IMR-90 (cell line): ENCODE data around the gene AGT. TPM values are rescaled to one million over a fixed set of nuclear protein-coding genes. Genes with fewer than 3 reads are reported as not detected.

Source experiments
- ATAC-seq: fragments of 200-7000 bp; cut with Tn5 transposase; 2 replicates; pipeline ENCODE4 v1.9.1; 2020; ENCODE audit warnings: low read depth, mild to moderate bottlenecking, moderate library complexity
- BruUV-seq: library from RNA; stranded (reverse); fragments of 400-500 nt; replicated peaks from 2 replicates; lab custom pipeline; 2021; lab: Mats Ljungman, UMichigan
- CTCF ChIA-PET: fragments of 300-600 bp; formaldehyde crosslinking; extraction: SDS; loops from one replicate; lab custom pipeline; 2021; ENCODE audit warnings: antibody characterized with exemption; lab: Yijun Ruan, JAX
- POLR2A ChIA-PET: fragments of 300-600 bp; sonication (Branson Sonifier 250); formaldehyde crosslinking; loops from one replicate; lab custom pipeline; 2022; ENCODE audit warnings: antibody characterized with exemption; ENCODE audit not compliant: unreplicated experiment; lab: Charles Lee
- DNase-seq: peaks from one replicate; pipeline ENCODE4 v3.0.0; 2013
- H2AFZ ChIP-seq: replicated peaks from 2 replicates; pipeline ENCODE3; 2013; ENCODE audit warnings: low read length, mild to moderate bottlenecking; ENCODE audit not compliant: poor library complexity
- H2AK5ac ChIP-seq: 2 replicates; pipeline ENCODE4 v1.6.1; 2013; ENCODE audit warnings: low read depth, low read length, inconsistent platforms
- H2AK9ac ChIP-seq: replicated peaks from 2 replicates; pipeline ENCODE3; 2013; ENCODE audit warnings: mild to moderate bottlenecking, low read depth, low read length, moderate library complexity; ENCODE audit not compliant: poor library complexity
- H2BK120ac ChIP-seq: 2 replicates; pipeline ENCODE4 v1.6.1; 2013; ENCODE audit warnings: low read depth, low read length, inconsistent platforms
- H2BK15ac ChIP-seq: 3 replicates; pipeline ENCODE4 v1.6.1; 2013; ENCODE audit warnings: low read depth, low read length, inconsistent platforms
- H2BK20ac ChIP-seq: 2 replicates; pipeline ENCODE4 v1.6.1; 2013; ENCODE audit warnings: low read depth, mild to moderate bottlenecking, inconsistent platforms, low read length, moderate library complexity
- H2BK5ac ChIP-seq: 2 replicates; pipeline ENCODE4 v1.6.1; 2013; ENCODE audit warnings: mild to moderate bottlenecking, low read depth, low read length, inconsistent platforms; ENCODE audit not compliant: poor library complexity, severe bottlenecking
- H3K14ac ChIP-seq: replicated peaks from 2 replicates; pipeline ENCODE4 v1.6.1; 2013; ENCODE audit warnings: low read depth, low read length, inconsistent platforms
- H3K18ac ChIP-seq: 2 replicates; pipeline ENCODE4 v1.6.1; 2013; ENCODE audit warnings: low read depth, low read length, control low read depth
- H3K23ac ChIP-seq: 2 replicates; pipeline ENCODE4 v1.6.1; 2013; ENCODE audit warnings: low read depth, low read length, inconsistent platforms
- H3K27ac ChIP-seq: 2 replicates; pipeline ENCODE4 v1.5.1; 2013; ENCODE audit warnings: mild to moderate bottlenecking, control low read depth, low read length; ENCODE audit not compliant: insufficient read depth
- H3K27me3 ChIP-seq: 2 replicates; pipeline ENCODE4 v1.6.1; 2013; ENCODE audit warnings: low read length; ENCODE audit not compliant: control insufficient read depth, insufficient read depth
- H3K36me3 ChIP-seq: 2 replicates; pipeline ENCODE4 v1.6.1; 2013; ENCODE audit warnings: low read length, mixed read lengths; ENCODE audit not compliant: control insufficient read depth, insufficient read depth
- H3K4ac ChIP-seq: 2 replicates; pipeline ENCODE4 v1.6.1; 2013; ENCODE audit warnings: low read depth, low read length, inconsistent platforms
- H3K4me1 ChIP-seq: 2 replicates; pipeline ENCODE4 v1.6.1; 2013; ENCODE audit warnings: low read length, mixed read lengths; ENCODE audit not compliant: control insufficient read depth, insufficient read depth
- H3K4me2 ChIP-seq: 2 replicates; pipeline ENCODE4 v1.6.1; 2013; ENCODE audit warnings: low read depth, mild to moderate bottlenecking, control low read depth, low read length, moderate library complexity
- H3K4me3 ChIP-seq: 2 replicates; pipeline ENCODE4 v1.5.1; 2013; ENCODE audit warnings: low read depth, mild to moderate bottlenecking, control low read depth, low read length, moderate library complexity; ENCODE audit not compliant: insufficient read depth
- H3K56ac ChIP-seq: 2 replicates; pipeline ENCODE4 v1.6.1; 2013; ENCODE audit warnings: low read length, inconsistent platforms; ENCODE audit not compliant: insufficient read depth; ENCODE audit errors: extremely low read depth
- H3K79me1 ChIP-seq, 2 experiments: 2 replicates each; pipeline ENCODE4 v1.6.1; 2013; ENCODE audit warnings: low read length in 2 of 2, inconsistent platforms in 1 of 2, low read depth in 1 of 2
- H3K9ac ChIP-seq: 2 replicates; pipeline ENCODE4 v1.6.1; 2013; ENCODE audit warnings: low read depth, low read length, control low read depth
- H3K9me1 ChIP-seq: 2 replicates; pipeline ENCODE4 v1.6.1; 2013; ENCODE audit warnings: low read length, inconsistent platforms; ENCODE audit not compliant: insufficient read depth
- H3K9me3 ChIP-seq: 2 replicates; pipeline ENCODE4 v1.6.1; 2013; ENCODE audit warnings: low read length; ENCODE audit not compliant: control insufficient read depth, insufficient read depth
- H4K20me1 ChIP-seq: 2 replicates; pipeline ENCODE4 v1.6.1; 2013; ENCODE audit warnings: low read length, inconsistent platforms; ENCODE audit not compliant: insufficient read depth
- H4K5ac ChIP-seq: 2 replicates; pipeline ENCODE4 v1.6.1; 2013; ENCODE audit warnings: mild to moderate bottlenecking, low read depth, low read length, control low read depth
- H4K8ac ChIP-seq, 2 experiments: 2 replicates each; pipeline ENCODE4 v1.6.1; 2013; ENCODE audit warnings: low read depth in 2 of 2, low read length in 2 of 2, control low read depth in 1 of 2, inconsistent platforms in 1 of 2
- H4K91ac ChIP-seq: 2 replicates; pipeline ENCODE4 v1.6.1; 2013; ENCODE audit warnings: low read depth, low read length, inconsistent platforms; ENCODE audit not compliant: insufficient read depth
- BHLHE40 ChIP-seq: fragments of 150-350 bp; IDR thresholded peaks from 2 replicates; pipeline ENCODE4 v1.6.1; 2016; ENCODE audit warnings: mild to moderate bottlenecking, low read depth, low read length
- CEBPB ChIP-seq: IDR thresholded peaks from 2 replicates; pipeline ENCODE4 v1.6.1; 2012; ENCODE audit warnings: low read depth, low read length, improper control_type of control experiment
- CHD1 ChIP-seq: IDR thresholded peaks from 2 replicates; pipeline ENCODE4 v1.6.1; 2012; ENCODE audit warnings: low read depth, low read length, improper control_type of control experiment
- CTCF ChIP-seq: conservative IDR thresholded peaks from 2 replicates; pipeline ENCODE4 v1.5.1; 2012; ENCODE audit warnings: mild to moderate bottlenecking, low read depth, low read length, improper control_type of control experiment
- FOS ChIP-seq: fragments of 150-350 bp; IDR thresholded peaks from 2 replicates; pipeline ENCODE4 v1.6.1; 2016; ENCODE audit warnings: low read depth, low read length
- MAFK ChIP-seq: IDR thresholded peaks from 2 replicates; pipeline ENCODE4 v1.6.1; 2012; ENCODE audit warnings: low read depth, low read length, improper control_type of control experiment
- MAZ ChIP-seq: IDR thresholded peaks from 2 replicates; pipeline ENCODE4 v1.6.1; 2012; ENCODE audit warnings: low read depth, mild to moderate bottlenecking, low read length, improper control_type of control experiment, moderate library complexity, borderline replicate concordance
- MXI1 ChIP-seq: IDR thresholded peaks from 2 replicates; pipeline ENCODE4 v1.6.1; 2012; ENCODE audit warnings: low read depth, mild to moderate bottlenecking, low read length, moderate library complexity, borderline replicate concordance
- NFE2L2 ChIP-seq: fragments of 150-350 bp; IDR thresholded peaks from 2 replicates; pipeline ENCODE4 v1.6.1; 2016; ENCODE audit warnings: low read depth, mild to moderate bottlenecking, low read length
- POLR2A ChIP-seq: IDR thresholded peaks from 2 replicates; pipeline ENCODE4 v1.6.1; 2012; ENCODE audit warnings: mild to moderate bottlenecking, low read depth, low read length
- RAD21 ChIP-seq: IDR thresholded peaks from 2 replicates; pipeline ENCODE4 v1.6.1; 2012; ENCODE audit warnings: low read length, improper control_type of control experiment
- RFX5 ChIP-seq: IDR thresholded peaks from 2 replicates; pipeline ENCODE4 v1.8.0; 2012; ENCODE audit warnings: low read depth, mild to moderate bottlenecking, low read length, moderate library complexity
- SMC3 ChIP-seq: fragments of 150-350 bp; IDR thresholded peaks from 2 replicates; pipeline ENCODE4 v1.6.1; 2016; ENCODE audit warnings: low read depth, mild to moderate bottlenecking, antibody characterized with exemption, low read length, moderate library complexity
- USF2 ChIP-seq: fragments of 150-350 bp; IDR thresholded peaks from 2 replicates; pipeline ENCODE4 v1.6.1; 2017; ENCODE audit warnings: mild to moderate bottlenecking, antibody characterized with exemption, low read length, low read depth
- WGBS, 2 experiments: methylation state at CpG; one replicate each; pipeline versions ENCODE4 v1.1.5 to v1.1.7; 2013; ENCODE audit warnings: missing lambda C conversion rate in 2 of 2; ENCODE audit not compliant: insufficient read length in 1 of 2; ENCODE audit errors: extremely low coverage in 2 of 2; 5-methylcytosine and 5-hydroxymethylcytosine counted together
- dilution Hi-C: fragments of 300-500 bp; cut with HindIII; formaldehyde crosslinking; loops from one replicate; pipeline ENCODE4 v1.14.3; 2018; ENCODE audit warnings: low sequenced_read_pairs; ENCODE audit not compliant: unreplicated experiment
- in situ Hi-C: fragments of 300-500 bp; cut with MboI; formaldehyde crosslinking; loops from 3 replicates; pipeline ENCODE4 v1.14.3; 2019; ENCODE audit warnings: low sequenced_read_pairs, inconsistent platforms, mixed read lengths
- intact Hi-C: fragments of 100-400 bp; cut with micrococcal nuclease; formaldehyde crosslinking; loops from 2 replicates; pipeline ENCODE4 v1.10.0; 2022
- polyA plus RNA-seq, 3 experiments: library from polyadenylated mRNA; depleted of rRNA; stranded (reverse); fragments of >200 nt; gene quantifications; 2 replicates each; pipeline ENCODE4 v1.2.3, GENCODE V29; 2012; ENCODE audit warnings: low replicate concordance in 1 of 3
- total RNA-seq: library from RNA; depleted of rRNA; stranded (reverse); fragments of >200 nt; gene quantifications from 2 replicates; pipeline ENCODE4 v1.2.3, GENCODE V29; 2012

AGT gene
- total and polyA plus RNA-seq, 2 of the 4 experiments (the other 2 are of a cell fraction): 0.18 to 0.34 TPM

GRCh38 chr1:230669543-230669942, 44.4 kb downstream of the AGT start:
- WGBS, 2 experiments: 100% methylated on average over 4 of the region's 8 CpGs; no CpG with 5 or more reads in 1 of the 2 experiments
- Histone ChIP-seq H4K8ac (no peak overlapping the region), H2BK5ac (no peak overlapping the region), H4K5ac (no peak overlapping the region), H3K23ac (no peak overlapping the region), H3K27me3 (no peaks in the 10 kb centered on the region), H3K4me2 (no peak overlapping the region), H3K4ac (no peak overlapping the region), H3K36me3 (peaks cover 29% of the 10 kb centered on the region), H2BK20ac (no peak overlapping the region), H3K9me3 (no peaks in the 10 kb centered on the region), H3K9ac (no peak overlapping the region), H3K56ac (no peak overlapping the region), H3K9me1 (no peaks in the 10 kb centered on the region), H2BK120ac (no peak overlapping the region), H4K91ac (no peak overlapping the region), H3K18ac (no peak overlapping the region), H2AK5ac (no peak overlapping the region), H3K79me1 (no peaks in the 10 kb centered on the region), H3K27ac (no peak overlapping the region), H4K20me1 (no peaks in the 10 kb centered on the region), H3K14ac (no peak overlapping the region), H3K4me3 (no peak overlapping the region), H2AK9ac (no peak overlapping the region), H2BK15ac (no peak overlapping the region), H3K4me1 (no peaks in the 10 kb centered on the region), H2AFZ (no peak overlapping the region)
- dilution Hi-C loops: no loop called here
- TF ChIP-seq CHD1: no peak
- TF ChIP-seq RAD21: no peak
- no peak for TF ChIP-seq USF2
- no peak for TF ChIP-seq POLR2A
- TF ChIP-seq NFE2L2: no peak
- no peak for TF ChIP-seq MXI1
- TF ChIP-seq BHLHE40: no peak
- no peak for TF ChIP-seq MAFK
- no peak for TF ChIP-seq RFX5
- TF ChIP-seq MAZ: no peak
- no peak for TF ChIP-seq FOS
- no peak for TF ChIP-seq SMC3
- no peak for TF ChIP-seq CTCF
- TF ChIP-seq CEBPB: no peak
- in situ Hi-C loops: no loop called here
- POLR2A ChIA-PET: no interaction called here
- ATAC-seq (no peak), DNase-seq (no peak)
- intact Hi-C loops: no loop called here
- CTCF ChIA-PET: interaction anchor here (1.1 kb wide), 1 partner anchor 9 kb away, joined by 3 read pairs; no protein-coding TSS in a partner anchor
- no TSS peak for BruUV-seq
